HG03575 (cell line): Measurements from ENCODE around the gene SLC23A2.

Experiments used
- ATAC-seq: cut with Tn5 transposase; IDR thresholded peaks from one replicate; pipeline ENCODE4 v1.9.1; 2021; ENCODE audit not compliant: unreplicated experiment, insufficient number of reproducible peaks, low FRiP score; ENCODE audit errors: extremely low read depth

The SLC23A2 gene

GRCh38 chr20:4918473-4918872 lies 82.8 kb downstream of the SLC23A2 start:
- ATAC-seq: no peak

GRCh38 chr20:4916971-4917881 lies 84.1 kb downstream of the SLC23A2 start:
- no peak for ATAC-seq

- no peak for ATAC-seq
These were observed 88.2 kb downstream of the SLC23A2 start for GRCh38 chr20:4913147-4913546.

GRCh38 chr20:4912380-4913142 lies 88.7 kb downstream of the SLC23A2 start:
- ATAC-seq: no peak

- ATAC-seq: no peak
These were observed 90.4 kb downstream of the SLC23A2 start for GRCh38 chr20:4910951-4911350.

- ATAC-seq: no peak
These were observed 95.7 kb downstream of the SLC23A2 start for GRCh38 chr20:4905613-4906012.

- no peak for ATAC-seq
These were observed 96.1 kb downstream of the SLC23A2 start for GRCh38 chr20:4905195-4905594.

- ATAC-seq: no peak
These were observed 97.0 kb downstream of the SLC23A2 start for GRCh38 chr20:4904127-4904860.

- no peak for ATAC-seq
These were observed 98.5 kb downstream of the SLC23A2 start for GRCh38 chr20:4902788-4903187.

- no peak for ATAC-seq
These were observed 100.1 kb downstream of the SLC23A2 start for GRCh38 chr20:4901031-4901818.

- no peak for ATAC-seq
These were observed 102.7 kb downstream of the SLC23A2 start for GRCh38 chr20:4898282-4899244.

- ATAC-seq: no peak
These were observed 103.7 kb downstream of the SLC23A2 start for GRCh38 chr20:4897600-4897999.

- no peak for ATAC-seq
These were observed 104.3 kb downstream of the SLC23A2 start for GRCh38 chr20:4896971-4897497.

GRCh38 chr20:4896119-4896702 lies 105.1 kb downstream of the SLC23A2 start:
- no peak for ATAC-seq

- ATAC-seq: no peak
These were observed 106.3 kb downstream of the SLC23A2 start for GRCh38 chr20:4894981-4895381.

GRCh38 chr20:4894409-4894808 lies 106.9 kb downstream of the SLC23A2 start:
- no peak for ATAC-seq

- ATAC-seq: no peak
These were observed 107.6 kb downstream of the SLC23A2 start for GRCh38 chr20:4893709-4894108.
